ENCODE data around the gene CAMLG. TPM values are rescaled to one million over a fixed set of nuclear protein-coding genes. Genes with fewer than 3 reads are reported as not detected.
A peak's percentile ranks its signal among the peaks of the same experiment; 100 is the strongest.
"Not testable (repeated sequence)": the region's sequence is repeated elsewhere in the genome, so short reads cannot be mapped to it uniquely, and the experiment has no call there.

CAMLG gene
- polyA plus RNA-seq, 3 donors from 2014 or later: 33.3 to 49.7 (median 34.2) TPM

GRCh38 chr5:134749415-134749814 is 11.1 kb downstream of the CAMLG start:
- peak overlapping the region in 1 of 6 donors; percentile 5 for H3K27ac Mint-ChIP-seq
- peaks cover 0 to 4% (median 3%) of the 10 kb centered on the region in 3 donors for H3K36me3 Mint-ChIP-seq
- H3K4me1 Mint-ChIP-seq: no peaks in the 10 kb centered on the region
- no peaks in the 10 kb centered on the region for H3K9me3 Mint-ChIP-seq
- no peak for DNase-seq
- no peaks in the 10 kb centered on the region for H3K27me3 Mint-ChIP-seq (ENCODE audit: low read depth in 3 of 3)
- no peak overlapping the region for H3K4me3 Mint-ChIP-seq

GRCh38 chr5:134758176-134758503 is 19.8 kb downstream of the CAMLG start:
- Mint-ChIP-seq H3K9me3 (no peaks in the 10 kb centered on the region), H3K4me1 (peaks cover 28 to 37% of the 10 kb centered on the region in 2 donors), H3K27me3 (ENCODE audit: low read depth in 3 of 3) (peaks cover 0 to 5% (median 1%) of the 10 kb centered on the region in 3 donors), H3K4me3 (peak overlapping the region; percentile 97 to 100 (median 100)), H3K27ac (peak overlapping the region; percentile 92 to 99 (median 96)), H3K36me3 (no peaks in the 10 kb centered on the region)
- no peak for DNase-seq

- Mint-ChIP-seq H3K27ac (peak within 1 kb of the TSS; percentile 92 to 99 (median 96)), H3K4me1 (peaks cover 30 to 43% of the 10 kb centered on the region in 2 donors), H3K27me3 (ENCODE audit: low read depth in 3 of 3) (peaks cover 0 to 5% (median 2%) of the 10 kb centered on the region in 3 donors), H3K4me3 (peak within 1 kb of the TSS; percentile 97 to 100 (median 100)), H3K9me3 (no peaks in the 10 kb centered on the region), H3K36me3 (peaks cover under 1 to 1% (median 1%) of the 10 kb centered on the region in 3 donors)
- peak; percentile 89 to 90 (median 89) for DNase-seq
Measured at GRCh38 chr5:134758504-134759341, 20.4 kb downstream of the CAMLG start, which contains the start of gene DDX46. Gene DDX46, plus strand, starts transcription at chr5:134758779. Its CDS starts 160 bp downstream, at chr5:134758939.

GRCh38 chr5:134767528-134768291 is 29.4 kb downstream of the CAMLG start:
- Mint-ChIP-seq H3K36me3 (peaks cover 7 to 26% (median 12%) of the 10 kb centered on the region in 3 donors), H3K4me1 (peaks cover 3 to 10% of the 10 kb centered on the region in 2 donors)
- H3K9me3 Mint-ChIP-seq; DNase-seq; H3K27ac Mint-ChIP-seq; H3K4me3 Mint-ChIP-seq; H3K27me3 Mint-ChIP-seq (ENCODE audit: low read depth in 3 of 3): not testable (repeated sequence)

GRCh38 chr5:134769206-134769605 is 30.9 kb downstream of the CAMLG start:
- Mint-ChIP-seq H3K4me1 (no peaks in the 10 kb centered on the region), H3K9me3 (no peaks in the 10 kb centered on the region), H3K27ac (no peak overlapping the region), H3K36me3 (peaks cover 8 to 34% (median 13%) of the 10 kb centered on the region in 3 donors), H3K4me3 (no peak overlapping the region), H3K27me3 (ENCODE audit: low read depth in 3 of 3) (no peaks in the 10 kb centered on the region)
- DNase-seq: no peak

GRCh38 chr5:134772461-134773125 is 34.2 kb downstream of the CAMLG start:
- Mint-ChIP-seq H3K36me3 (peaks cover 14 to 40% (median 15%) of the 10 kb centered on the region in 3 donors), H3K27ac (no peak overlapping the region), H3K9me3 (no peaks in the 10 kb centered on the region), H3K4me1 (no peaks in the 10 kb centered on the region), H3K4me3 (no peak overlapping the region), H3K27me3 (ENCODE audit: low read depth in 3 of 3) (no peaks in the 10 kb centered on the region)
- DNase-seq: no peak

- no peak for DNase-seq
- Mint-ChIP-seq H3K36me3 (peaks cover 9 to 46% (median 17%) of the 10 kb centered on the region in 3 donors), H3K27me3 (ENCODE audit: low read depth in 3 of 3) (no peaks in the 10 kb centered on the region), H3K4me3 (no peak overlapping the region), H3K4me1 (no peaks in the 10 kb centered on the region), H3K27ac (peak overlapping the region in 1 of 6 donors; percentile 15), H3K9me3 (no peaks in the 10 kb centered on the region)
Measured at GRCh38 chr5:134777366-134777765, 39.0 kb downstream of the CAMLG start.

GRCh38 chr5:134784241-134784920 is 46.0 kb downstream of the CAMLG start:
- peak in 2 of 3 donors; percentile 4 for DNase-seq
- H3K36me3 Mint-ChIP-seq: peaks cover 11 to 59% (median 18%) of the 10 kb centered on the region in 3 donors
- no peaks in the 10 kb centered on the region for H3K9me3 Mint-ChIP-seq
- H3K4me3 Mint-ChIP-seq: no peak overlapping the region
- peak overlapping the region in 2 of 6 donors; percentile 8 to 14 for H3K27ac Mint-ChIP-seq
- no peaks in the 10 kb centered on the region for H3K4me1 Mint-ChIP-seq
- H3K27me3 Mint-ChIP-seq (ENCODE audit: low read depth in 3 of 3): peaks cover 0 to 1% (median 0%) of the 10 kb centered on the region in 3 donors

- peaks cover 14 to 62% (median 21%) of the 10 kb centered on the region in 3 donors for H3K36me3 Mint-ChIP-seq
- no peaks in the 10 kb centered on the region for H3K9me3 Mint-ChIP-seq
- no peaks in the 10 kb centered on the region for H3K4me1 Mint-ChIP-seq
- H3K27me3 Mint-ChIP-seq (ENCODE audit: low read depth in 3 of 3): peaks cover 0 to 1% (median 0%) of the 10 kb centered on the region in 3 donors
- peak overlapping the region in 1 of 6 donors; percentile 46 for H3K27ac Mint-ChIP-seq
- no peak overlapping the region for H3K4me3 Mint-ChIP-seq
- no peak for DNase-seq
Measured at GRCh38 chr5:134784946-134785620, 46.7 kb downstream of the CAMLG start.

GRCh38 chr5:134787692-134788091 is 49.3 kb downstream of the CAMLG start:
- H3K4me3 Mint-ChIP-seq: no peak overlapping the region
- H3K4me1 Mint-ChIP-seq: no peaks in the 10 kb centered on the region
- H3K27ac Mint-ChIP-seq: no peak overlapping the region
- peaks cover 0 to under 1% (median 0%) of the 10 kb centered on the region in 3 donors for H3K27me3 Mint-ChIP-seq (ENCODE audit: low read depth in 3 of 3)
- H3K36me3 Mint-ChIP-seq: peaks cover 14 to 63% (median 20%) of the 10 kb centered on the region in 3 donors
- DNase-seq: no peak
- no peaks in the 10 kb centered on the region for H3K9me3 Mint-ChIP-seq

- no peak overlapping the region for H3K27ac Mint-ChIP-seq
- no peak overlapping the region for H3K4me3 Mint-ChIP-seq
- peaks cover 28 to 58% (median 36%) of the 10 kb centered on the region in 3 donors for H3K36me3 Mint-ChIP-seq
- no peaks in the 10 kb centered on the region for H3K27me3 Mint-ChIP-seq (ENCODE audit: low read depth in 3 of 3)
- H3K4me1 Mint-ChIP-seq: no peaks in the 10 kb centered on the region
- H3K9me3 Mint-ChIP-seq: no peaks in the 10 kb centered on the region
- no peak for DNase-seq
Measured at GRCh38 chr5:134791580-134791979, 53.2 kb downstream of the CAMLG start.

- H3K4me3 Mint-ChIP-seq: no peak overlapping the region
- no peaks in the 10 kb centered on the region for H3K27me3 Mint-ChIP-seq (ENCODE audit: low read depth in 3 of 3)
- no peaks in the 10 kb centered on the region for H3K4me1 Mint-ChIP-seq
- no peak for DNase-seq
- no peaks in the 10 kb centered on the region for H3K9me3 Mint-ChIP-seq
- no peak overlapping the region for H3K27ac Mint-ChIP-seq
- H3K36me3 Mint-ChIP-seq: peaks cover 22 to 54% (median 30%) of the 10 kb centered on the region in 3 donors
Measured at GRCh38 chr5:134792286-134792685, 53.9 kb downstream of the CAMLG start.

GRCh38 chr5:134793111-134793510 is 54.8 kb downstream of the CAMLG start:
- Mint-ChIP-seq H3K27ac (no peak overlapping the region), H3K4me1 (no peaks in the 10 kb centered on the region), H3K36me3 (peaks cover 22 to 57% (median 30%) of the 10 kb centered on the region in 3 donors), H3K27me3 (ENCODE audit: low read depth in 3 of 3) (no peaks in the 10 kb centered on the region), H3K4me3 (no peak overlapping the region), H3K9me3 (no peaks in the 10 kb centered on the region)
- DNase-seq: no peak
